Liver (tissue), 9 donors: Measurements from ENCODE around the gene OOSP2. TPM values are rescaled to one million over a fixed set of nuclear protein-coding genes. Genes with fewer than 3 reads are reported as not detected.
"Not testable (repeated sequence)": the region's sequence is repeated elsewhere in the genome, so short reads cannot be mapped to it uniquely, and the experiment has no call there.

Experiments used
- DNase-seq: peaks from one replicate; pipeline ENCODE4 v3.0.0-alpha.2; 2017; ENCODE audit warnings: low spot score
- H3K27ac ChIP-seq, 2 donors: one replicate each; pipeline ENCODE4 v1.7.0; 2013; ENCODE audit warnings: inconsistent platforms in 2 of 2, low read length in 2 of 2, control low read depth in 1 of 2, low read depth in 1 of 2, mild to moderate bottlenecking in 1 of 2
- H3K27me3 ChIP-seq, 4 donors: one replicate each; pipeline versions ENCODE4 v1.6.1 to v1.7.0; 2013; ENCODE audit warnings: low read length in 3 of 4, inconsistent platforms in 1 of 4, mild to moderate bottlenecking in 1 of 4, moderate library complexity in 1 of 4; ENCODE audit not compliant: control insufficient read depth in 4 of 4, insufficient read depth in 4 of 4
- H3K36me3 ChIP-seq, 4 donors: one replicate each; pipeline versions ENCODE4 v1.6.1 to v1.7.0; 2013; ENCODE audit warnings: low read length in 3 of 4, mild to moderate bottlenecking in 3 of 4, low read depth in 1 of 4, moderate library complexity in 1 of 4; ENCODE audit not compliant: control insufficient read depth in 4 of 4, insufficient read depth in 3 of 4
- H3K4me1 ChIP-seq, 4 donors: one replicate each; pipeline versions ENCODE4 v1.6.1 to v1.7.0; 2013; ENCODE audit warnings: low read length in 3 of 4, mild to moderate bottlenecking in 3 of 4, moderate library complexity in 1 of 4; ENCODE audit not compliant: control insufficient read depth in 4 of 4, insufficient read depth in 4 of 4
- H3K4me3 ChIP-seq, 3 donors: one replicate each; pipeline versions ENCODE4 v1.6.1 to v1.7.0; 2013; ENCODE audit warnings: low read length in 3 of 3, control low read depth in 1 of 3, low read depth in 1 of 3, mild to moderate bottlenecking in 1 of 3
- H3K9ac ChIP-seq, 2 donors: one replicate each; pipeline ENCODE4 v1.7.0; 2013; ENCODE audit warnings: low read length in 2 of 2, mild to moderate bottlenecking in 2 of 2, moderate library complexity in 2 of 2, control low read depth in 1 of 2, low read depth in 1 of 2
- H3K9me3 ChIP-seq, 4 donors: one replicate each; pipeline versions ENCODE4 v1.6.1 to v1.7.0; 2013; ENCODE audit warnings: low read length in 3 of 4; ENCODE audit not compliant: control insufficient read depth in 4 of 4
- FOXA1 ChIP-seq: IDR thresholded peaks from 2 replicates; pipeline ENCODE4 v1.6.1; 2016; ENCODE audit warnings: antibody characterized with exemption
- FOXA2 ChIP-seq: IDR thresholded peaks from 2 replicates; pipeline ENCODE4 v1.6.1; 2016; ENCODE audit warnings: antibody characterized with exemption
- GABPA ChIP-seq, 2 donors: IDR thresholded peaks in 1 of 2; conservative IDR thresholded peaks in 1 of 2; 2 replicates each; pipeline ENCODE4 v1.6.1; 2016; ENCODE audit warnings: antibody characterized with exemption in 2 of 2, mild to moderate bottlenecking in 1 of 2, moderate library complexity in 1 of 2
- RAD21 ChIP-seq, 2 donors: IDR thresholded peaks; 2 replicates each; pipeline ENCODE4 v1.6.1; 2016; ENCODE audit warnings: antibody characterized with exemption in 2 of 2, mild to moderate bottlenecking in 2 of 2
- YY1 ChIP-seq: IDR thresholded peaks from 2 replicates; pipeline ENCODE4 v1.6.1; 2016; ENCODE audit warnings: antibody characterized with exemption, mild to moderate bottlenecking
- ZBTB33 ChIP-seq: IDR thresholded peaks from 2 replicates; pipeline ENCODE4 v1.6.1; 2016; ENCODE audit warnings: antibody characterized with exemption
- WGBS: extraction: QIAGEN DNeasy Blood & Tissue Kit; methylation state at CpG from one replicate; pipeline ENCODE4 v1.1.7; 2013; 5-methylcytosine and 5-hydroxymethylcytosine counted together
- polyA plus RNA-seq, 2 donors: library from polyadenylated mRNA; stranded (reverse) in 1 of 2; unstranded in 1 of 2; fragments of 200-250 nt in 1 of 2; fragments of >200 nt in 1 of 2; fragmentation: Nextera tagmentation in 1 of 2; extraction: Ambion mirVana in 1 of 2; gene quantifications; one replicate each; pipeline versions ENCODE4 v1.2.1 to v1.2.3, GENCODE V29; 2013 to 2015
- total RNA-seq, 2 donors: library from RNA; depleted of rRNA; stranded (reverse); fragments of >200 nt; gene quantifications; one replicate each; pipeline ENCODE4 v1.2.3, GENCODE V29; 2014
- TF ChIP-seq, protein P1 (sequence below): IDR thresholded peaks from 2 replicates; pipeline ENCODE4 v1.6.1; 2016; ENCODE audit warnings: antibody characterized with exemption
- donor health status: healthy.
- donor health status: healthy.
- donor health status: healthy.
- donor health status: healthy.
- donor health status: healthy.

The OOSP2 gene
- total and polyA plus RNA-seq, 4 donors = not detected

DNA sequence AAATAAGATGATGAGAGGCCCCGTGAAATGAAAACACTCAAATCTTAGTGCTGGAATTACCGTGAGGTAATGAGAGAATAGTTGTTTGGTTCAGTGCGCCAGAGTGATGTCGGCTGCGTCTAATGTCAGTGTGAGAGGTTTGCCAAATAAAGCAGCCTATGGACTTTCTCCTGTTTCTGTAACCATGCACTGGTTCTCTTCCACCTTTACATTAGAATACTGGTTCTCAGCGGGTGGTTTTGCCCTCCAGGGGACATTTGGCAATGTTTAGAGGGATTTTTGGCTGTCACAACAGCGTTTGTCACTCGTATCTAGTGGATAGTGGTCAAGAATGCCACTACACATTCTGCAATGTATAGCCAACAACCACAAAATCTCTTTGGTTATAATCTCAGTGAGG is 22.2 kb upstream of the OOSP2 start (continued):
- no peak for TF ChIP-seq FOXA2
- no peak for TF ChIP-seq GABPA (IDR thresholded peaks at IDR 0.05 in 1 of 2, conservative IDR thresholded peaks at IDR 0.05 in 1 of 2)

DNA sequence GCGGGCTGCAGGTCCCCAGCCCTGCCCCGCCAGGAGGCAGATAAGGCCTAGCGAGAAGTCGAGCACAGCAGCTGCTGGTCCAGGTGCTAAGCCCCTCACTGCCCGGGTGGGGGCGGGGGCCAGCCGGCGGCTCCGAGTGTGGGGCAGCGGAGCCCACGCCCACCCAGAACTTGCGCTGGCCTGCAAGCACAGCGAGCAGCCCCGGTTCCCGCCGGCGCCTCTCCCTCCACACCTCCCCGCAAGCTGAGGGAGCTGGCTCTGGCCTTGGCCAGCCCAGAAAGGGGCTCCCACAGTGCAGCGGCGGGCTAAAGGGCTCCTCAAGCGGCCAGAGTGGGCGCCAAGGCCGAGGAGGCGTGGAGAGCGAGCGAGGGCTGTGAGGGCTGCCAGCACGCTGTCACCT is 19.8 kb upstream of the OOSP2 start:
- 94% methylated on average over 27 of the region's 27 CpGs for WGBS
- not testable (repeated sequence) for H3K9me3 ChIP-seq, DNase-seq

GRCh38 chr11:60029015-60029632 is 11.1 kb upstream of the OOSP2 start:
- H3K36me3 ChIP-seq = no peaks in the 10 kb centered on the region
- TF ChIP-seq FOXA1 (no peak), RAD21 (IDR thresholded peaks at IDR 0.05) (no peak), ZBTB33 (no peak), YY1 (no peak)
- TF ChIP-seq, protein P1, sequence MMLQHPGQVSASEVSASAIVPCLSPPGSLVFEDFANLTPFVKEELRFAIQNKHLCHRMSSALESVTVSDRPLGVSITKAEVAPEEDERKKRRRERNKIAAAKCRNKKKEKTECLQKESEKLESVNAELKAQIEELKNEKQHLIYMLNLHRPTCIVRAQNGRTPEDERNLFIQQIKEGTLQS = no peak

More for the DNA sequence above, 19.8 kb upstream of the OOSP2 start:
- H3K27ac ChIP-seq, H3K36me3 ChIP-seq, H3K9ac ChIP-seq, H3K27me3 ChIP-seq, H3K4me1 ChIP-seq, H3K4me3 ChIP-seq: not testable (repeated sequence)

DNA sequence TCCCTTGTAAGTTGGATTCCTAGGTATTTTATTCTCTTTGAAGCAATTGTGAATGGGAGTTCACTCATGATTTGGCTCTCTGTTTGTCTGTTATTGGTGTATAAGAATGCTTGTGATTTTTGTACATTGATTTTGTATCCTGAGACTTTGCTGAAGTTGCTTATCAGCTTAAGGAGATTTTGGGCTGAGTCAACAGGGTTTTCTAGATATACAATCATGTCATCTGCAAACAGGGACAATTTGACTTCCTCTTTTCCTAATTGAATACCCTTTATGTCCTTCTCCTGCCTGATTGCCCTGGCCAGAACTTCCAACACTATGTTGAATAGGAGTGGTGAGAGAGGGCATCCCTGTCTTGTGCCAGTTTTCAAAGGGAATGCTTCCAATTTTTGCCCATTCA is 10.2 kb downstream of the OOSP2 start:
- H3K36me3 ChIP-seq, H3K27ac ChIP-seq, H3K4me3 ChIP-seq, H3K27me3 ChIP-seq, H3K9me3 ChIP-seq, DNase-seq, H3K4me1 ChIP-seq, H3K9ac ChIP-seq: not testable (repeated sequence)

More at GRCh38 chr11:60029015-60029632, 11.1 kb upstream of the OOSP2 start:
- no peak overlapping the region for H3K9ac ChIP-seq
- H3K27me3 ChIP-seq = no peaks in the 10 kb centered on the region
- DNase-seq = no peak
- H3K27ac ChIP-seq = no peak overlapping the region
- H3K4me3 ChIP-seq = no peak overlapping the region
- no peaks in the 10 kb centered on the region for H3K9me3 ChIP-seq
- no peaks in the 10 kb centered on the region for H3K4me1 ChIP-seq
- 74% methylated on average over 3 of the region's 3 CpGs for WGBS

GRCh38 chr11:60050839-60051238 is 10.6 kb downstream of the OOSP2 start:
- not testable (repeated sequence) for DNase-seq, H3K4me3 ChIP-seq, H3K9ac ChIP-seq, H3K27me3 ChIP-seq, H3K27ac ChIP-seq, H3K36me3 ChIP-seq, H3K9me3 ChIP-seq, H3K4me1 ChIP-seq
- WGBS = 60% methylated on average over 3 of the region's 3 CpGs
